Measurements from ENCODE around the gene NOTCH4. TPM values are rescaled to one million over a fixed set of nuclear protein-coding genes. Genes with fewer than 3 reads are reported as not detected.

The NOTCH4 gene
- total RNA-seq, 2 experiments from 2014 or later = 0.88 to 1.3 TPM

- DNase-seq = no peak
- Mint-ChIP-seq H3K4me3 (no peak overlapping the region), H3K36me3 (peaks cover 34% of the 10 kb centered on the region), H3K9me3 (no peaks in the 10 kb centered on the region), H3K27me3 (no peaks in the 10 kb centered on the region), H3K27ac (peak overlapping the region; percentile 16), H3K4me1 (peaks cover 48% of the 10 kb centered on the region)
Measured at GRCh38 chr6:32183030-32183429, 40.8 kb downstream of the NOTCH4 start.

GRCh38 chr6:32182555-32182981, 41.3 kb downstream of the NOTCH4 start:
- Mint-ChIP-seq H3K9me3 (no peaks in the 10 kb centered on the region), H3K27me3 (no peaks in the 10 kb centered on the region), H3K4me3 (no peak overlapping the region), H3K27ac (peak overlapping the region; percentile 38), H3K4me1 (peaks cover 45% of the 10 kb centered on the region), H3K36me3 (peaks cover 30% of the 10 kb centered on the region)
- no peak for DNase-seq

GRCh38 chr6:32181915-32182529, 41.8 kb downstream of the NOTCH4 start:
- Mint-ChIP-seq H3K27me3 (no peaks in the 10 kb centered on the region), H3K27ac (peak overlapping the region; percentile 38), H3K36me3 (peaks cover 26% of the 10 kb centered on the region), H3K4me3 (no peak overlapping the region), H3K4me1 (peaks cover 44% of the 10 kb centered on the region), H3K9me3 (no peaks in the 10 kb centered on the region)
- no peak for DNase-seq

- Mint-ChIP-seq H3K27ac (peak overlapping the region; percentile 47), H3K4me3 (no peak overlapping the region), H3K4me1 (peaks cover 44% of the 10 kb centered on the region), H3K27me3 (no peaks in the 10 kb centered on the region), H3K36me3 (peaks cover 19% of the 10 kb centered on the region), H3K9me3 (no peaks in the 10 kb centered on the region)
- no peak for DNase-seq
Measured at GRCh38 chr6:32181148-32181702, 42.6 kb downstream of the NOTCH4 start.

GRCh38 chr6:32179766-32180405, 44.0 kb downstream of the NOTCH4 start:
- Mint-ChIP-seq H3K27ac (peak overlapping the region; percentile 95), H3K27me3 (no peaks in the 10 kb centered on the region), H3K4me3 (peak overlapping the region; percentile 94), H3K9me3 (no peaks in the 10 kb centered on the region), H3K36me3 (peaks cover 13% of the 10 kb centered on the region), H3K4me1 (peaks cover 41% of the 10 kb centered on the region)
- no peak for DNase-seq

- peaks cover 49% of the 10 kb centered on the region for H3K4me1 Mint-ChIP-seq
- H3K27ac Mint-ChIP-seq = peak overlapping the region; percentile 95
- no peaks in the 10 kb centered on the region for H3K27me3 Mint-ChIP-seq
- peak overlapping the region; percentile 94 for H3K4me3 Mint-ChIP-seq
- H3K36me3 Mint-ChIP-seq = peaks cover 14% of the 10 kb centered on the region
- no peaks in the 10 kb centered on the region for H3K9me3 Mint-ChIP-seq
- DNase-seq = no peak
Measured at GRCh38 chr6:32178547-32179440, 45.1 kb downstream of the NOTCH4 start.

GRCh38 chr6:32177788-32178546, 45.9 kb downstream of the NOTCH4 start, which contains the start of gene RNF5:
Gene RNF5 (plus strand): TSS chr6:32178405. CDS start chr6:32178512, 107 bp downstream.
- peak within 1 kb of the TSS; percentile 94 for H3K4me3 Mint-ChIP-seq
- H3K4me1 Mint-ChIP-seq = peaks cover 53% of the 10 kb centered on the region
- H3K27ac Mint-ChIP-seq = peak within 1 kb of the TSS; percentile 95
- H3K9me3 Mint-ChIP-seq = no peaks in the 10 kb centered on the region
- no peaks in the 10 kb centered on the region for H3K27me3 Mint-ChIP-seq
- H3K36me3 Mint-ChIP-seq = peaks cover 15% of the 10 kb centered on the region
- DNase-seq = peak; percentile 89

GRCh38 chr6:32177183-32177787, 46.6 kb downstream of the NOTCH4 start:
- Mint-ChIP-seq H3K27ac (peak overlapping the region; percentile 95), H3K36me3 (peaks cover 15% of the 10 kb centered on the region), H3K9me3 (no peaks in the 10 kb centered on the region), H3K4me3 (peak overlapping the region; percentile 94), H3K4me1 (peaks cover 53% of the 10 kb centered on the region), H3K27me3 (no peaks in the 10 kb centered on the region)
- DNase-seq = peak; percentile 36

GRCh38 chr6:32176476-32177182, 47.2 kb downstream of the NOTCH4 start:
- Mint-ChIP-seq H3K27me3 (no peaks in the 10 kb centered on the region), H3K4me3 (peak overlapping the region; percentile 94), H3K4me1 (peaks cover 53% of the 10 kb centered on the region), H3K9me3 (no peaks in the 10 kb centered on the region), H3K27ac (peak overlapping the region; percentile 95), H3K36me3 (peaks cover 15% of the 10 kb centered on the region)
- DNase-seq = no peak

GRCh38 chr6:32175711-32176475, 48.0 kb downstream of the NOTCH4 start, which contains the start of gene AGPAT1:
Gene AGPAT1 (minus strand): TSS chr6:32176084. CDS start chr6:32171496, 4,588 bp downstream.
- Mint-ChIP-seq H3K4me3 (peak within 1 kb of the TSS; percentile 94), H3K36me3 (peaks cover 15% of the 10 kb centered on the region), H3K9me3 (no peaks in the 10 kb centered on the region), H3K4me1 (peaks cover 53% of the 10 kb centered on the region), H3K27me3 (no peaks in the 10 kb centered on the region), H3K27ac (peak within 1 kb of the TSS; percentile 95)
- DNase-seq = peak; percentile 96

- Mint-ChIP-seq H3K4me1 (peaks cover 53% of the 10 kb centered on the region), H3K36me3 (peaks cover 15% of the 10 kb centered on the region), H3K27me3 (no peaks in the 10 kb centered on the region), H3K9me3 (no peaks in the 10 kb centered on the region), H3K4me3 (peak overlapping the region; percentile 94), H3K27ac (peak overlapping the region; percentile 70)
- no peak for DNase-seq
Measured at GRCh38 chr6:32175322-32175710, 48.6 kb downstream of the NOTCH4 start.

GRCh38 chr6:32174416-32174815, 49.5 kb downstream of the NOTCH4 start:
- no peak for DNase-seq
- H3K27me3 Mint-ChIP-seq = no peaks in the 10 kb centered on the region
- H3K36me3 Mint-ChIP-seq = peaks cover 21% of the 10 kb centered on the region
- no peak overlapping the region for H3K27ac Mint-ChIP-seq
- peaks cover 48% of the 10 kb centered on the region for H3K4me1 Mint-ChIP-seq
- H3K4me3 Mint-ChIP-seq = peak overlapping the region; percentile 94
- H3K9me3 Mint-ChIP-seq = no peaks in the 10 kb centered on the region

All from activated naive CD8-positive, alpha-beta T cell treated with anti-CD3 and anti-CD28 coated beads for 36 hours (primary cell).